ENCODE data around the gene BORCS6. TPM values are rescaled to one million over a fixed set of nuclear protein-coding genes. Genes with fewer than 3 reads are reported as not detected.

BORCS6 gene
- total and polyA plus RNA-seq, 9 of the 15 experiments (the other 6 are each of a cell fraction or from before 2014, with no cell fraction given): 0.01 to 7.4 (median 2.3) TPM

- TF ChIP-seq, protein P1, sequence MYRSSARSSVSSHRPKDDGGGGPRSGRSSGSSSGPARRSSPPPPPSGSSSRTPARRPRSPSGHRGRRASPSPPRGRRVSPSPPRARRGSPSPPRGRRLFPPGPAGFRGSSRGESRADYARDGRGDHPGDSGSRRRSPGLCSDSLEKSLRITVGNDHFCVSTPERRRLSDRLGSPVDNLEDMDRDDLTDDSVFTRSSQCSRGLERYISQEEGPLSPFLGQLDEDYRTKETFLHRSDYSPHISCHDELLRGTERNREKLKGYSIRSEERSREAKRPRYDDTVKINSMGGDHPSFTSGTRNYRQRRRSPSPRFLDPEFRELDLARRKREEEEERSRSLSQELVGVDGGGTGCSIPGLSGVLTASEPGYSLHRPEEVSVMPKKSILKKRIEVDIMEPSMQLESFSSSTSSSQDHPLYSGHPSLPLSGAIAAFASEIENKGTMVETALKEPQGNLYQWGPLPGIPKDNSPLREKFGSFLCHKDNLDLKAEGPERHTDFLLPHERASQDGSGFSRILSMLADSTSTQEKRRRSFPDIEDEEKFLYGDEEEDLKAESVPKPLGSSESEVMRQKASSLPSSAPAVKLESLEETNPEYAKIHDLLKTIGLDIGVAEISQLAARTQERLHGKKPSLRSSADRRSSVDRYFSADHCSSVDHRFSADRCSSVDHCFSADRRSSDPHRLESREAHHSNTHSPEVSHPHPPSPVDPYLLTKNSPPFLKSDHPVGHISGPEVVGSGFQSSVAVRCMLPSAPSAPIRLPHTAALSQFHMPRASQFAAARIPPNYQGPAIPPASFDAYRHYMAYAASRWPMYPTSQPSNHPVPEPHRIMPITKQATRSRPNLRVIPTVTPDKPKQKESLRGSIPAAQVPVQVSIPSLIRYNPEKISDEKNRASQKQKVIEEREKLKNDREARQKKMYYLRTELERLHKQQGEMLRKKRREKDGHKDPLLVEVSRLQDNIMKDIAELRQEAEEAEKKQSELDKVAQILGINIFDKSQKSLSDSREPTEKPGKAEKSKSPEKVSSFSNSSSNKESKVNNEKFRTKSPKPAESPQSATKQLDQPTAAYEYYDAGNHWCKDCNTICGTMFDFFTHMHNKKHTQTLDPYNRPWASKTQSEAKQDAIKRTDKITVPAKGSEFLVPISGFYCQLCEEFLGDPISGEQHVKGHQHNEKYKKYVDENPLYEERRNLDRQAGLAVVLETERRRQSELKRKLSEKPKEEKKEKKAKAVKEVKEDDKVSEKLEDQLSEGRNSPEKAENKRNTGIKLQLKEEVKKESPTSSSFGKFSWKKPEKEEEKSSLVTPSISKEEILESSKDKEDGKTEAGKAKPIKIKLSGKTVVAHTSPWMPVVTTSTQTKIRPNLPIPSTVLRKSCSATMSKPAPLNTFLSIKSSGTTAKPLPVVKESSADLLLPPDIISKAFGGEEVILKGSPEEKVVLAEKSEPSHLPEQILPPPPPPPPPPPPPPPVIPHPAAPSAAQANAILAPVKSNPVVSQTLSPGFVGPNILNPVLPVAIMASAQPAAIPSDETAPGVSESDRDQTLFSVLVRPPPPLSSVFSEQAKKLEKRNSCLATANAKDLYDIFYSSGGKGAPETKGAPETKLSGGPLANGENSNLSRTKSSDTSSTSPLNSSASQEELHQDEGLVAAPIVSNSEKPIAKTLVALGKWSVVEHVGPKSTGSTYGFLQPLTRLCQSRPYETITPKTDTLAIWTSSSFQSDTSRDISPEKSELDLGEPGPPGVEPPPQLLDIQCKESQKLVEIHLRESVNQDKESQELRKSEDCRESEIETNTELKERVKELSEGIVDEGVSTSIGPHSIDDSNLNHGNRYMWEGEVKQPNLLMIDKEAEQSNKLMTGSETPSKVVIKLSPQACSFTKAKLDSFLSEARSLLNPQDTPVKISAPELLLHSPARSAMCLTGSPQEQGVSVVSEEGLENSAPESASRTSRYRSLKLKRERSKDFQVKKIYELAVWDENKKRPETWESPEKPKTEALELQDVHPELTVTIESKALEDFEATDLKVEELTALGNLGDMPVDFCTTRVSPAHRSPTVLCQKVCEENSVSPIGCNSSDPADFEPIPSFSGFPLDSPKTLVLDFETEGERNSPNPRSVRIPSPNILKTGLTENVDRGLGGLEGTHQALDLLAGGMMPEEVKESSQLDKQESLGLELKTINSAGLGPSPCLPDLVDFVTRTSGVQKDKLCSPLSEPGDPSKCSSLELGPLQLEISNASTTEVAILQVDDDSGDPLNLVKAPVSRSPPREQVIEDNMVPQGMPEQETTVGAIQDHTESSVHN (IDR thresholded peaks at IDR 0.05; ENCODE audit: borderline replicate concordance in 1 of 2, low read depth in 1 of 2): peak in 1 of 2 experiments; percentile 16; a peak in 1 of 4 replicates
- TF ChIP-seq TFE3 (CRISPR knock-in tag; IDR thresholded peaks at IDR 0.05): peak; percentile 53; the same call in 1 of the 2 replicates
- TF ChIP-seq BHLHE40 (IDR thresholded peaks at IDR 0.05; ENCODE audit: low read length): peak; percentile 51
- 0 out of 2 replicates have a peak, but pooled peaks have one; percentile 23 for TF ChIP-seq MYC (IDR thresholded peaks at IDR 0.05; ENCODE audit: low read depth, low read length)
- no peak for TF ChIP-seq MYC (CRISPR knock-in tag; IDR thresholded peaks at IDR 0.05; ENCODE audit: borderline replicate concordance, low read depth)
- TF ChIP-seq TBL1XR1 (IDR thresholded peaks at IDR 0.05; ENCODE audit: low read length in 2 of 2): no peak
- peak; percentile 22; the same call in 1 of the 2 replicates for TF ChIP-seq SOX6 (IDR thresholded peaks at IDR 0.05)
- peak; percentile 39; the same call in 1 of the 2 replicates for TF ChIP-seq JUND (IDR thresholded peaks at IDR 0.05; ENCODE audit: borderline replicate concordance, low read depth, low read length)
- TF ChIP-seq JUND (tag; IDR thresholded peaks at IDR 0.05; ENCODE audit: borderline replicate concordance, low read depth, low read length): no peak; the same call in 2 of the 3 replicates
- no peak for TF ChIP-seq ARID1B (IDR thresholded peaks at IDR 0.05)
- no peak for TF ChIP-seq POU5F1 (IDR thresholded peaks at IDR 0.05; ENCODE audit: borderline replicate concordance, low read depth, low read length, partially characterized antibody)
- TF ChIP-seq, protein P2, sequence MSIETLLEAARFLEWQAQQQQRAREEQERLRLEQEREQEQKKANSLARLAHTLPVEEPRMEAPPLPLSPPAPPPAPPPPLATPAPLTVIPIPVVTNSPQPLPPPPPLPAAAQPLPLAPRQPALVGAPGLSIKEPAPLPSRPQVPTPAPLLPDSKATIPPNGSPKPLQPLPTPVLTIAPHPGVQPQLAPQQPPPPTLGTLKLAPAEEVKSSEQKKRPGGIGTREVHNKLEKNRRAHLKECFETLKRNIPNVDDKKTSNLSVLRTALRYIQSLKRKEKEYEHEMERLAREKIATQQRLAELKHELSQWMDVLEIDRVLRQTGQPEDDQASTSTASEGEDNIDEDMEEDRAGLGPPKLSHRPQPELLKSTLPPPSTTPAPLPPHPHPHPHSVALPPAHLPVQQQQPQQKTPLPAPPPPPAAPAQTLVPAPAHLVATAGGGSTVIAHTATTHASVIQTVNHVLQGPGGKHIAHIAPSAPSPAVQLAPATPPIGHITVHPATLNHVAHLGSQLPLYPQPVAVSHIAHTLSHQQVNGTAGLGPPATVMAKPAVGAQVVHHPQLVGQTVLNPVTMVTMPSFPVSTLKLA (conservative IDR thresholded peaks at IDR 0.05): peak; percentile 38 to 54
- TF ChIP-seq KAT7 (CRISPR knock-in tag; IDR thresholded peaks at IDR 0.05; ENCODE audit: borderline replicate concordance): no peak
- no peak for TF ChIP-seq NKRF (IDR thresholded peaks at IDR 0.05; ENCODE audit: borderline replicate concordance)
Observed at GRCh38 chr17:8153525-8153956, 36.4 kb downstream of the BORCS6 start (continued).
